Measurements from ENCODE around the gene IL1R1. TPM values are rescaled to one million over a fixed set of nuclear protein-coding genes. Genes with fewer than 3 reads are reported as not detected.

Gene IL1R1
- polyA plus RNA-seq, 1 donor (not counting 4 experiments of a cell fraction or from before 2014, with no cell fraction given) = 7.5 TPM

- dilution Hi-C loops (cut with MboI; ENCODE audit: extremely low pct_ligation_motif_present, low sequenced_read_pairs) = loop anchor here (25.0 kb wide), 1 partner anchor 138 kb away; no protein-coding TSS in a partner anchor
These were observed 7.3 kb downstream of the IL1R1 start for GRCh38 chr2:102149644-102150455.

GRCh38 chr2:102154364-102154763 lies 11.8 kb downstream of the IL1R1 start:
- no peak overlapping the region for H3K4me3 ChIP-seq (ENCODE audit: control insufficient read depth in 2 of 3, extremely low read depth in 1 of 3, insufficient read depth in 2 of 3, low read depth in 1 of 3, low read length in 3 of 3)
- H3K27ac ChIP-seq (ENCODE audit: control insufficient read depth, insufficient read depth, low read length) = no peak overlapping the region
- no peaks in the 10 kb centered on the region for H4K20me1 ChIP-seq (ENCODE audit: control insufficient read depth, extremely low read depth, insufficient read depth, low read length)
- dilution Hi-C loops (cut with MboI; ENCODE audit: extremely low pct_ligation_motif_present, low sequenced_read_pairs) = loop anchor here (25.0 kb wide), 1 partner anchor 142 kb away; no protein-coding TSS in a partner anchor
- H3K79me2 ChIP-seq (ENCODE audit: control insufficient read depth, insufficient read depth, low read length) = no peaks in the 10 kb centered on the region
- H3K9me3 ChIP-seq (ENCODE audit: control insufficient read depth, low read depth, low read length) = no peaks in the 10 kb centered on the region
- DNase-seq (ENCODE audit: low read depth, low spot score) (no peak), FAIRE-seq (no peak)
- H3K4me2 ChIP-seq (ENCODE audit: control insufficient read depth, extremely low read depth, insufficient read depth, low read depth, low read length) = no peak overlapping the region
- no peak overlapping the region for H3K9ac ChIP-seq (ENCODE audit: control insufficient read depth, extremely low read depth, insufficient read depth, low read length)
- H2AFZ ChIP-seq (ENCODE audit: control insufficient read depth, low read length) = no peak overlapping the region
- H3K4me1 ChIP-seq (ENCODE audit: control insufficient read depth, extremely low read depth, insufficient read depth, low read length) = peaks cover 12% of the 10 kb centered on the region
- no peaks in the 10 kb centered on the region for H3K27me3 ChIP-seq (ENCODE audit: control insufficient read depth, extremely low read depth, insufficient read depth, low read length)
- TF ChIP-seq CTCF (optimal IDR thresholded peaks at IDR 0.05 in 1 of 3, IDR thresholded peaks at IDR 0.05 in 1 of 3, conservative IDR thresholded peaks at IDR 0.05 in 1 of 3; ENCODE audit: extremely low read depth in 1 of 3, insufficient read depth in 2 of 3, low read length in 3 of 3) = no peak
- TF ChIP-seq EZH2 (IDR thresholded peaks at IDR 0.05; ENCODE audit: low read length) = no peak
- peaks cover 0 to 3% of the 10 kb centered on the region in 2 experiments for H3K36me3 ChIP-seq (ENCODE audit: control insufficient read depth in 2 of 2, extremely low read depth in 1 of 2, insufficient read depth in 2 of 2, low read length in 2 of 2)
- no peaks in the 10 kb centered on the region for H3K9me1 ChIP-seq (ENCODE audit: control insufficient read depth, extremely low read depth, insufficient read depth, low read length)

More at GRCh38 chr2:102149644-102150455, 7.3 kb downstream of the IL1R1 start:
- H3K27me3 ChIP-seq (ENCODE audit: control insufficient read depth, extremely low read depth, insufficient read depth, low read length) = no peaks in the 10 kb centered on the region
- H3K4me1 ChIP-seq (ENCODE audit: control insufficient read depth, extremely low read depth, insufficient read depth, low read length) = no peaks in the 10 kb centered on the region
- H3K36me3 ChIP-seq (ENCODE audit: control insufficient read depth in 2 of 2, extremely low read depth in 1 of 2, insufficient read depth in 2 of 2, low read length in 2 of 2) = peaks cover 0 to 3% of the 10 kb centered on the region in 2 experiments
- peaks cover 14% of the 10 kb centered on the region for H3K9me3 ChIP-seq (ENCODE audit: control insufficient read depth, low read depth, low read length)
- DNase-seq (ENCODE audit: low read depth, low spot score) (no peak), FAIRE-seq (no peak)
- no peak overlapping the region for H3K4me2 ChIP-seq (ENCODE audit: control insufficient read depth, extremely low read depth, insufficient read depth, low read depth, low read length)
- TF ChIP-seq CTCF (optimal IDR thresholded peaks at IDR 0.05 in 1 of 3, IDR thresholded peaks at IDR 0.05 in 1 of 3, conservative IDR thresholded peaks at IDR 0.05 in 1 of 3; ENCODE audit: extremely low read depth in 1 of 3, insufficient read depth in 2 of 3, low read length in 3 of 3) (no peak), EZH2 (IDR thresholded peaks at IDR 0.05; ENCODE audit: low read length) (no peak)
- no peak overlapping the region for H3K4me3 ChIP-seq (ENCODE audit: control insufficient read depth in 2 of 3, extremely low read depth in 1 of 3, insufficient read depth in 2 of 3, low read depth in 1 of 3, low read length in 3 of 3)
- H4K20me1 ChIP-seq (ENCODE audit: control insufficient read depth, extremely low read depth, insufficient read depth, low read length) = no peaks in the 10 kb centered on the region
- H3K27ac ChIP-seq (ENCODE audit: control insufficient read depth, insufficient read depth, low read length) = no peak overlapping the region
- H3K9me1 ChIP-seq (ENCODE audit: control insufficient read depth, extremely low read depth, insufficient read depth, low read length) = no peaks in the 10 kb centered on the region
- no peaks in the 10 kb centered on the region for H3K79me2 ChIP-seq (ENCODE audit: control insufficient read depth, insufficient read depth, low read length)
- no peak overlapping the region for H3K9ac ChIP-seq (ENCODE audit: control insufficient read depth, extremely low read depth, insufficient read depth, low read length)
- H2AFZ ChIP-seq (ENCODE audit: control insufficient read depth, low read length) = no peak overlapping the region

Data from keratinocyte (primary cell).